ENCODE data around the gene CERT1.

Gene CERT1

DNA sequence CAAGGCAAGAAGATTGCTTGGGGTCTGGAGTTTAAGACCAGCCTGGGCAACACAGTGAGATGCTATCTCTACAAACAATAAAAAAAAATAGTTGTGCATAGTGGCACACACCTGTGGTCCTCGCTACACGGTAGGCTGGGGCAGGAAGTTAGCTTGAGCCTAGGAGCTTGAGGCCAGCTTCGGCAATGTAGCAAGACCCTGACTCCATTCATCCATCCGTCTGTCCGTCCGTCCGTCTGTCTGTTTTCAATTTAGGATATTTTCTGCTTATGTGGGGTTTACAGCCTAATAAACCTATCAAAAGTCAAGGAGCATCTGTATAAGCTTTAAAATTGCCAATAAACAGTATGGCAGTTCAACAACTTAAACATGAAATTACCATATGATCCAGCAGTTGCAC is 154.7 kb downstream of the CERT1 start:
- TF ChIP-seq, protein P1, sequence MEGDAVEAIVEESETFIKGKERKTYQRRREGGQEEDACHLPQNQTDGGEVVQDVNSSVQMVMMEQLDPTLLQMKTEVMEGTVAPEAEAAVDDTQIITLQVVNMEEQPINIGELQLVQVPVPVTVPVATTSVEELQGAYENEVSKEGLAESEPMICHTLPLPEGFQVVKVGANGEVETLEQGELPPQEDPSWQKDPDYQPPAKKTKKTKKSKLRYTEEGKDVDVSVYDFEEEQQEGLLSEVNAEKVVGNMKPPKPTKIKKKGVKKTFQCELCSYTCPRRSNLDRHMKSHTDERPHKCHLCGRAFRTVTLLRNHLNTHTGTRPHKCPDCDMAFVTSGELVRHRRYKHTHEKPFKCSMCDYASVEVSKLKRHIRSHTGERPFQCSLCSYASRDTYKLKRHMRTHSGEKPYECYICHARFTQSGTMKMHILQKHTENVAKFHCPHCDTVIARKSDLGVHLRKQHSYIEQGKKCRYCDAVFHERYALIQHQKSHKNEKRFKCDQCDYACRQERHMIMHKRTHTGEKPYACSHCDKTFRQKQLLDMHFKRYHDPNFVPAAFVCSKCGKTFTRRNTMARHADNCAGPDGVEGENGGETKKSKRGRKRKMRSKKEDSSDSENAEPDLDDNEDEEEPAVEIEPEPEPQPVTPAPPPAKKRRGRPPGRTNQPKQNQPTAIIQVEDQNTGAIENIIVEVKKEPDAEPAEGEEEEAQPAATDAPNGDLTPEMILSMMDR (conservative IDR thresholded peaks at IDR 0.05; ENCODE audit: control insufficient read depth, insufficient read depth, low read depth, low read length): no peak
- no peak overlapping the region for H3K4me3 ChIP-seq (ENCODE audit: control insufficient read depth, low read depth, low read length)
- DNase-seq (ENCODE audit: low read depth): no peak

DNA sequence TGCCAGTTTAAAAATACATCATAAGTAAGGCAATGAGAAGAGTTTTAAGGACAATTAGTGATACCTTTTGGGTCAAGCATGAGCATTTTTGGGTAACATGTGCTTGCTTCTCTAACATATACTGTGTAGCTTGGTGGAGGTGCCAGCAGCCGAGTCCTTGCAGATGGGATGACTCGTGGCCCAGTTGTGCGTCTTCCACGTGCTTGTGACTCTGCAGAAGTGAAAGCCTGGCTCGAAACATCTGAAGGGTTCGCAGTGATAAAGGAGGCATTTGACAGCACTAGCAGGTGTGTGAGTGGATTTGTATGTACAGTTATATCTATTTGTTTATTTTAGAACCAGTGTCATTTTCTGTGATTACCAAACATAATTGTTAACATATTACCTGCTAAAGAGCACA is 156.2 kb downstream of the CERT1 start:
- no peak overlapping the region for H3K4me3 ChIP-seq (ENCODE audit: control insufficient read depth, low read depth, low read length)
- DNase-seq (ENCODE audit: low read depth): no peak

DNA sequence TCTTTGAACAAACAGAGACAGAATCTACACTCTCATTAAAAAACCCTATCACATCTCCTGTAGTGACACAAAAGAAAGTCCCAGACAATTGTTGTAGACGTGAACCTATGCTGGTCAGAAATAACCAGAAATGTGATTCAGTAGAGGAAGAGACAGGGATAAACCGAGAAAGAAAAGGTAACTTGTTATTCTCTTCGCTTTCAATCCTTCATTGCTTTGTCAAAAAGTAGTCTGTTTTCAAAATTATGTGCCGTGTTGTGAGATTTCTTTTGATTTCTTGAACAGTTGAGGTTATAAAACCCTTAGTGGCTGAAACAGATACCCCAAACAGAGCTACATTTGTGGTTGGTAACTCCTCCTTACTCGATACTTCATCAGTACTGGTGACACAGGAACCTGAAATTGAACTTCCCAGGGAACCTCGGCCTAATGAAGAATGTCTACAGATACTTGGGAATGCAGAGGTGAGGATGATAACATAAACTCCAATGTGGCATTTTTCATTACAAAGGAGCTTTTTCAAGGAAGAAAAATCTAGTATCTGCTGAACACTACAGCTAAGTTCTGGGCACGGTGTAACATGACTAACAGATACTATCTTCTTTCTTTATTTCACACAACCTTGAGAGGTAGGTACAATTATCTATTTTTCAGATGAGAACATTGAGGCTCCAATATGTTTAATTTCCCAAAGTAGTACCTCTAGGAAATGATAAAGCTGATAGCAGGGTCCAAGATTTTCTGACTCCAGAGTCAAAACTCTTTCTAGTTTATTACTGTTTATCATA is 160.1 kb downstream of the CERT1 start:
- DNase-seq (ENCODE audit: low read depth): no peak
- no peak overlapping the region for H3K4me3 ChIP-seq (ENCODE audit: control insufficient read depth, low read depth, low read length)
- TF ChIP-seq, protein P1 (conservative IDR thresholded peaks at IDR 0.05; ENCODE audit: control insufficient read depth, insufficient read depth, low read depth, low read length): no peak

More for the DNA sequence above, 156.2 kb downstream of the CERT1 start:
- TF ChIP-seq, protein P1 (conservative IDR thresholded peaks at IDR 0.05; ENCODE audit: control insufficient read depth, insufficient read depth, low read depth, low read length): no peak

DNA sequence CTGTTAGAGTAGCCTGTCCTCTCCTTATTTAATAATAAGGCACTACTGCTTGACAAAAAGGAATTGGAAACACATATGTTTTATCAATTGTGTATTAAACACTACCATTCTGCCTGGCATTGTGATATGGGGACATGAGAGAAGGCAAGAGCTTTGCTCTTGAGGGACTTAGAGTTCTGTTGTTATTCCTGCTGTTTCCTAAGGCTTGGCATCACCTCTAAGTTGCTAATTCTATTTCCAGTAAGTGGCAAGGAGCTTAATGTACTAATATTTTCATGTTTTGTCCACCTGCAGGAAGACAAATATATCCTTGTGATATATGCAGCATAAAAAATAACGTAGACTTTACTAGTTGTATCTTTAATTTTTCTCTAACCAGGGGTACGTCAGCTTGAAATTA is 161.8 kb downstream of the CERT1 start:
- H3K4me3 ChIP-seq (ENCODE audit: control insufficient read depth, low read depth, low read length): no peak overlapping the region
- TF ChIP-seq, protein P1 (conservative IDR thresholded peaks at IDR 0.05; ENCODE audit: control insufficient read depth, insufficient read depth, low read depth, low read length): no peak
- DNase-seq (ENCODE audit: low read depth): no peak

DNA sequence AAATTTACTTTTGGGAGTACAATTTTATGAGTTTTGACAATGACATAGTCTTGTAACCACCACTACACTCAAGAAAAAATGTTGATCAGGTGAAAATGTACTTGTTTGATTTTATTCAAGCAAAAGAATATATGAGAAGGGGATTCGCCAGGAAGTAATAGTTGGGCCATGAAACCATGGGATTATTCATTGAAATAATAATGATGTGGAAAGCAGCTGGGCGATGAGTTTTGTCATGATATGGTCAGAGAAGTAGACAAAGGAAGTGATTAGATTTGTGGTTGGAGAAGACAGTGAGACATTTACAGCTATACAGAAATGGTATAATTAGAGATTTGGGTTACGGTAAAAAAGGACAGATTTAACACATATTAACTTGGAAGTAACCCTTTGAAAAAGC is 163.2 kb downstream of the CERT1 start:
- no peak overlapping the region for H3K4me3 ChIP-seq (ENCODE audit: control insufficient read depth, low read depth, low read length)
- TF ChIP-seq, protein P1 (conservative IDR thresholded peaks at IDR 0.05; ENCODE audit: control insufficient read depth, insufficient read depth, low read depth, low read length): no peak
- DNase-seq (ENCODE audit: low read depth): peak; percentile 35

DNA sequence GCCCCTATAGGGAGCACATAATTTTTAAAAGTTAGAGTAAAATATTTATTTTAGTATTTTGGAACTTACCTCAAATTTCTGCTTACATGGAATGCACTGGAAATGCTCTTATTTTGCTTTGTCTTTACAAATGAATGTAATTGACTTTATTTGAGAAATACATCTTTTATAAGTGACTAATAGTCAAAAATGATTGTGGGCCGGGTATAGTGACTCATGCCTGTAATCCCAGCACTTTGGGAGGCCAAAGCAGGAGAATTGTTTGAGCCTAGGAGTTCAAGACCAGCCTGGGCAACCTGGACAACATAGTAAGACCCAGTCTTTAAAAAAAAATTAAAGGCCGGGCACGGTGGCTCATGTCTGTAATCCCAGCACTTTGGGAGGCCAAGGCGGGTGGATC is 168.6 kb downstream of the CERT1 start:
- no peak overlapping the region for H3K4me3 ChIP-seq (ENCODE audit: control insufficient read depth, low read depth, low read length)
- TF ChIP-seq, protein P1 (conservative IDR thresholded peaks at IDR 0.05; ENCODE audit: control insufficient read depth, insufficient read depth, low read depth, low read length): no peak
- peak; percentile 43 for DNase-seq (ENCODE audit: low read depth)

All from fibroblast of mammary gland (primary cell).